ENCODE results near the gene CROCC2.

DNA sequence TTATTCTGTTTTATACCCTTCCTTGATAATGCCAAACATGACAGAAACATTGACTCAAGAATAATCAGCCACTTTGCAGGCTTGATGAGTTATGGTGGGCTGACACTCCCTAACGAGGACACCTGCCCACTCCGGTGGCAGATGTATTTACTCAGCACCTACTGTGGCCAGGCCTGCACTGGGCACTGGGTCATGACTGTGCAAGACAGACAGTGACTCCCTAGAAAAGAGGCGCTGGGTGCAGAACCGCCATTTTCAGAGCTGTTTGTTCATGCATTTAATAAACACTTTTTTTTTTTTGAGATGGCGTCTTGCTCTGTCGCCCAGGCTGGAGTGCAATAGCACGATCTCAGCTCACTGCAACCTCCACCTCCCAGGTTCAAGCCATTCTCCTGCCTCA is 124.7 kb downstream of the CROCC2 start:
- TF ChIP-seq CTCF (IDR thresholded peaks at IDR 0.05 in 4 of 5, conservative IDR thresholded peaks at IDR 0.05 in 1 of 5) (no peak), POLR2A (IDR thresholded peaks at IDR 0.05) (no peak)
